Measurements from ENCODE around the gene SLC4A1AP.

SLC4A1AP gene

GRCh38 chr2:27667446-27667845, 3.8 kb downstream of the SLC4A1AP start:
- Histone ChIP-seq H3K9ac (ENCODE audit: low read depth, low read length, poor library complexity, severe bottlenecking) (no peak overlapping the region), H3K4me3 (ENCODE audit: low read length, poor library complexity, severe bottlenecking) (no peak overlapping the region), H3F3A (ENCODE audit: low read depth) (no peaks in the 10 kb centered on the region), H3K9me2 (replicated peaks; ENCODE audit: low read depth, low read length) (no peaks in the 10 kb centered on the region), H3K9me3 (ENCODE audit: insufficient read depth, low read depth, low read length) (no peaks in the 10 kb centered on the region), H3K4me2 (ENCODE audit: low read depth, low read length, poor library complexity, severe bottlenecking) (peak overlapping the region; percentile 28), H2AFZ (ENCODE audit: low read length) (no peak overlapping the region), H3K36me3 (ENCODE audit: insufficient read depth, low read length) (peaks cover 14% of the 10 kb centered on the region; the same call in 1 of the 2 replicates), H3K4me1 (ENCODE audit: insufficient read depth, low read length, poor library complexity, severe bottlenecking) (peaks cover 12% of the 10 kb centered on the region), H3K79me2 (ENCODE audit: insufficient read depth, low read length) (peaks cover 30% of the 10 kb centered on the region), H3K27me3 (ENCODE audit: insufficient read depth, low read length, poor library complexity, severe bottlenecking) (no peaks in the 10 kb centered on the region), H4K20me1 (ENCODE audit: insufficient read depth, low read length, poor library complexity, severe bottlenecking) (no peaks in the 10 kb centered on the region)
- TF ChIP-seq EZH2phosphoT487 (IDR thresholded peaks at IDR 0.05; ENCODE audit: borderline replicate concordance) (no peak), CTCF (conservative IDR thresholded peaks at IDR 0.05; ENCODE audit: low read length) (no peak)

GRCh38 chr2:27671235-27671634, 7.5 kb downstream of the SLC4A1AP start:
- Histone ChIP-seq H3K27me3 (ENCODE audit: insufficient read depth, low read length, poor library complexity, severe bottlenecking) (no peaks in the 10 kb centered on the region), H3K4me1 (ENCODE audit: insufficient read depth, low read length, poor library complexity, severe bottlenecking) (no peaks in the 10 kb centered on the region), H3K9me3 (ENCODE audit: insufficient read depth, low read depth, low read length) (no peaks in the 10 kb centered on the region), H3K36me3 (ENCODE audit: insufficient read depth, low read length) (peaks cover 26% of the 10 kb centered on the region), H3K79me2 (ENCODE audit: insufficient read depth, low read length) (no peaks in the 10 kb centered on the region), H3K9ac (ENCODE audit: low read depth, low read length, poor library complexity, severe bottlenecking) (no peak overlapping the region), H4K20me1 (ENCODE audit: insufficient read depth, low read length, poor library complexity, severe bottlenecking) (no peaks in the 10 kb centered on the region), H3K4me3 (ENCODE audit: low read length, poor library complexity, severe bottlenecking) (no peak overlapping the region), H2AFZ (ENCODE audit: low read length) (no peak overlapping the region), H3K9me2 (replicated peaks; ENCODE audit: low read depth, low read length) (no peaks in the 10 kb centered on the region), H3F3A (ENCODE audit: low read depth) (no peaks in the 10 kb centered on the region), H3K4me2 (ENCODE audit: low read depth, low read length, poor library complexity, severe bottlenecking) (no peak overlapping the region)
- TF ChIP-seq CTCF (conservative IDR thresholded peaks at IDR 0.05; ENCODE audit: low read length) (no peak), EZH2phosphoT487 (IDR thresholded peaks at IDR 0.05; ENCODE audit: borderline replicate concordance) (no peak)

GRCh38 chr2:27672723-27673486, 9.2 kb downstream of the SLC4A1AP start:
- Histone ChIP-seq H3K4me3 (ENCODE audit: low read length, poor library complexity, severe bottlenecking) (no peak overlapping the region), H3K79me2 (ENCODE audit: insufficient read depth, low read length) (no peaks in the 10 kb centered on the region), H3K4me1 (ENCODE audit: insufficient read depth, low read length, poor library complexity, severe bottlenecking) (no peaks in the 10 kb centered on the region), H3K36me3 (ENCODE audit: insufficient read depth, low read length) (peaks cover 37% of the 10 kb centered on the region), H3K9me2 (replicated peaks; ENCODE audit: low read depth, low read length) (no peaks in the 10 kb centered on the region), H3F3A (ENCODE audit: low read depth) (no peaks in the 10 kb centered on the region), H3K27me3 (ENCODE audit: insufficient read depth, low read length, poor library complexity, severe bottlenecking) (no peaks in the 10 kb centered on the region), H2AFZ (ENCODE audit: low read length) (no peak overlapping the region), H3K4me2 (ENCODE audit: low read depth, low read length, poor library complexity, severe bottlenecking) (no peak overlapping the region), H4K20me1 (ENCODE audit: insufficient read depth, low read length, poor library complexity, severe bottlenecking) (no peaks in the 10 kb centered on the region), H3K9ac (ENCODE audit: low read depth, low read length, poor library complexity, severe bottlenecking) (no peak overlapping the region), H3K9me3 (ENCODE audit: insufficient read depth, low read depth, low read length) (no peaks in the 10 kb centered on the region)
- TF ChIP-seq EZH2phosphoT487 (IDR thresholded peaks at IDR 0.05; ENCODE audit: borderline replicate concordance) (no peak), CTCF (conservative IDR thresholded peaks at IDR 0.05; ENCODE audit: low read length) (no peak)
